ENCODE results near the gene SLC27A4. TPM values are rescaled to one million over a fixed set of nuclear protein-coding genes. Genes with fewer than 3 reads are reported as not detected.

SLC27A4 gene
- total RNA-seq, 2 donors from 2014 or later: 19.2 to 21.5 TPM

- Histone ChIP-seq H3K4me1 (replicated peaks) (peaks cover 6% of the 10 kb centered on the region), H3K9me3 (no peaks in the 10 kb centered on the region), H3K27ac (no peak overlapping the region), H3K4me3 (no peak overlapping the region), H3K27me3 (replicated peaks; ENCODE audit: insufficient read depth) (no peaks in the 10 kb centered on the region), H3K36me3 (peaks cover 0 to 5% of the 10 kb centered on the region in 2 donors)
- intact Hi-C loops (cut with DNase I): no loop called here
- TF ChIP-seq CTCF (IDR thresholded peaks at IDR 0.05) (no peak), POLR2AphosphoS5 (IDR thresholded peaks at IDR 0.05) (no peak), POLR2A (IDR thresholded peaks at IDR 0.05) (no peak)
- DNase-seq (ENCODE audit: low spot score): no peak
- 78% methylated on average over 1 of the region's 1 CpG for WGBS
These were observed 32.5 kb downstream of the SLC27A4 start for GRCh38 chr9:128372784-128373183.

- Histone ChIP-seq H3K9me3 (no peaks in the 10 kb centered on the region), H3K27ac (no peak overlapping the region), H3K4me3 (no peak overlapping the region), H3K27me3 (replicated peaks; ENCODE audit: insufficient read depth) (no peaks in the 10 kb centered on the region), H3K36me3 (peaks cover 0 to 5% of the 10 kb centered on the region in 2 donors), H3K4me1 (replicated peaks) (peaks cover 6% of the 10 kb centered on the region)
- intact Hi-C loops (cut with DNase I): no loop called here
- no peak for DNase-seq (ENCODE audit: low spot score)
- TF ChIP-seq CTCF (IDR thresholded peaks at IDR 0.05) (no peak), POLR2A (IDR thresholded peaks at IDR 0.05) (no peak), POLR2AphosphoS5 (IDR thresholded peaks at IDR 0.05) (no peak)
- 79% methylated on average over 9 of the region's 9 CpGs for WGBS
These were observed 33.9 kb downstream of the SLC27A4 start for GRCh38 chr9:128374221-128374675.

GRCh38 chr9:128375865-128376264 is 35.5 kb downstream of the SLC27A4 start:
- H3K4me3 ChIP-seq: no peak overlapping the region
- 80% methylated on average over 5 of the region's 5 CpGs for WGBS
- DNase-seq (ENCODE audit: low spot score): no peak
- no peak overlapping the region for H3K27ac ChIP-seq
- peaks cover 0 to 5% of the 10 kb centered on the region in 2 donors for H3K36me3 ChIP-seq
- H3K27me3 ChIP-seq (replicated peaks; ENCODE audit: insufficient read depth): no peaks in the 10 kb centered on the region
- intact Hi-C loops (cut with DNase I): no loop called here
- H3K4me1 ChIP-seq (replicated peaks): no peaks in the 10 kb centered on the region
- no peak for TF ChIP-seq POLR2A (IDR thresholded peaks at IDR 0.05)
- no peak for TF ChIP-seq POLR2AphosphoS5 (IDR thresholded peaks at IDR 0.05)
- no peak for TF ChIP-seq CTCF (IDR thresholded peaks at IDR 0.05)
- no peaks in the 10 kb centered on the region for H3K9me3 ChIP-seq

GRCh38 chr9:128382261-128382660 is 41.9 kb downstream of the SLC27A4 start:
- Histone ChIP-seq H3K9me3 (no peaks in the 10 kb centered on the region), H3K4me3 (no peak overlapping the region), H3K4me1 (replicated peaks) (no peaks in the 10 kb centered on the region), H3K36me3 (no peaks in the 10 kb centered on the region), H3K27me3 (replicated peaks; ENCODE audit: insufficient read depth) (no peaks in the 10 kb centered on the region), H3K27ac (no peak overlapping the region)
- no peak for DNase-seq (ENCODE audit: low spot score)
- no peak for TF ChIP-seq CTCF (IDR thresholded peaks at IDR 0.05)
- no peak for TF ChIP-seq POLR2A (IDR thresholded peaks at IDR 0.05)
- TF ChIP-seq POLR2AphosphoS5 (IDR thresholded peaks at IDR 0.05): no peak
- intact Hi-C loops (cut with DNase I): no loop called here
- 41% methylated on average over 6 of the region's 6 CpGs for WGBS

- Histone ChIP-seq H3K27me3 (replicated peaks; ENCODE audit: insufficient read depth) (no peaks in the 10 kb centered on the region), H3K36me3 (peaks cover 3 to 5% of the 10 kb centered on the region in 2 donors), H3K4me3 (no peak overlapping the region), H3K4me1 (replicated peaks) (no peaks in the 10 kb centered on the region), H3K9me3 (no peaks in the 10 kb centered on the region), H3K27ac (no peak overlapping the region)
- intact Hi-C loops (cut with DNase I): no loop called here
- TF ChIP-seq POLR2AphosphoS5 (IDR thresholded peaks at IDR 0.05): no peak
- no peak for TF ChIP-seq CTCF (IDR thresholded peaks at IDR 0.05)
- 77% methylated on average over 9 of the region's 9 CpGs for WGBS
- DNase-seq (ENCODE audit: low spot score): no peak
These were observed 42.9 kb downstream of the SLC27A4 start for GRCh38 chr9:128383007-128383753.
